NOMO-1 treated with dmso at 0.1 percent for 144 hours (cell line): ENCODE data around the gene NFIX.
A peak's percentile ranks its signal among the peaks of the same experiment; 100 is the strongest.

Experiments used
- DNase-seq: peaks from one replicate; lab custom pipeline; 2025; ENCODE audit not compliant: unreplicated experiment; lab: John Stamatoyannopoulos, UW

Gene NFIX

GRCh38 chr19:13100841-13101589 is 105.7 kb downstream of the NFIX start:
- no peak for DNase-seq

DNA sequence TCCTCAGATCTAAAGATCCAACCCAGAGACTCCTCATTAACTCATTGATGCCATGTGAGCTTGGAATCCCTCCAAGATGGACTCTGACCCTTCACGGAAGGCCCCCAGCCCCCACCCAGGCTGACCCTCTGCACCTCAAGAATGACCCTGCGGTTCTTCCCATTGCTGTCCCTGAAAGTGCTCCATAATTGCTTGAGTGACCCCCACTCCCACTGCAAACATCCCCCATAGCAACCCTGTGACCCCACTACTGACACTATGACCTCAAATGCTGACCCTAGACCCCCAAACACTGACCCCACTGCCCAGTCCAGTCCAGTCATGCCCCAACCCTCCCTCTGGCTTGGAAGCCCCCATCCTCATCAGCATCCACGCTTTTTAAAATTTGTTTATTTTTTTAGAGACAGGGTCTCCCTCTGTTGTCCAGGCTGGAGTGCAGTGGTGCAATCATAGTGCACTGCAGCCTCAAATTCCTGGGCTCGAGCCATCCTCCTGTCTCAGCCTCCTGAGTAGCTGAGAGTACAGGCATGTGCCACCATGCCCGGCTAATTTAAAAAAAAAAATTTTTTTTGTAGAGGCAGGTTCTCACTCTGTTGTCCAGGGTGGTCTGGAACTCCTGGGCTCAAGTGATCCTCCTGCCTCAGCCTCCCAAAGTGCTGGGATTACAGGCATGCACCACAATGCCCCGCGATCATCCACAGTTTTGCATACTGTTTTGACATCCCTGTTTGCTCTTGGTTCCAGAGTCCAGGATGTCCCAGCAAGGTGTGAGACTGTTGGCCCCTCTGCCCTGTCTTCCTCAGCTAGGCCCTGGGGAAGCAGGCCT is 106.5 kb downstream of the NFIX start:
- DNase-seq: no peak

DNA sequence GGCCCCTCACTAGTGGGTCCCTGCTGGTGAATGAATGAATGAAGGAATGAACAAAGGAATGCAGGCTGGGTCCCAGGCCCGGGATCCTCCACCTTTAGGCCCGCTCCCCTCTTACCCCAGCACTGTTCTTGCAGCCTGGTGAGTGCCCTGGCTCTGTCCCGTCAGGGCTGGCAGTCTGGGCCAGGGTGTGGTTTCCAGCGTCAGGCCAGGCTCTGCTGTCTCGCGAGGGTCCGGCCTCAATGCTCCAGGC is 107.1 kb downstream of the NFIX start:
- no peak for DNase-seq

DNA sequence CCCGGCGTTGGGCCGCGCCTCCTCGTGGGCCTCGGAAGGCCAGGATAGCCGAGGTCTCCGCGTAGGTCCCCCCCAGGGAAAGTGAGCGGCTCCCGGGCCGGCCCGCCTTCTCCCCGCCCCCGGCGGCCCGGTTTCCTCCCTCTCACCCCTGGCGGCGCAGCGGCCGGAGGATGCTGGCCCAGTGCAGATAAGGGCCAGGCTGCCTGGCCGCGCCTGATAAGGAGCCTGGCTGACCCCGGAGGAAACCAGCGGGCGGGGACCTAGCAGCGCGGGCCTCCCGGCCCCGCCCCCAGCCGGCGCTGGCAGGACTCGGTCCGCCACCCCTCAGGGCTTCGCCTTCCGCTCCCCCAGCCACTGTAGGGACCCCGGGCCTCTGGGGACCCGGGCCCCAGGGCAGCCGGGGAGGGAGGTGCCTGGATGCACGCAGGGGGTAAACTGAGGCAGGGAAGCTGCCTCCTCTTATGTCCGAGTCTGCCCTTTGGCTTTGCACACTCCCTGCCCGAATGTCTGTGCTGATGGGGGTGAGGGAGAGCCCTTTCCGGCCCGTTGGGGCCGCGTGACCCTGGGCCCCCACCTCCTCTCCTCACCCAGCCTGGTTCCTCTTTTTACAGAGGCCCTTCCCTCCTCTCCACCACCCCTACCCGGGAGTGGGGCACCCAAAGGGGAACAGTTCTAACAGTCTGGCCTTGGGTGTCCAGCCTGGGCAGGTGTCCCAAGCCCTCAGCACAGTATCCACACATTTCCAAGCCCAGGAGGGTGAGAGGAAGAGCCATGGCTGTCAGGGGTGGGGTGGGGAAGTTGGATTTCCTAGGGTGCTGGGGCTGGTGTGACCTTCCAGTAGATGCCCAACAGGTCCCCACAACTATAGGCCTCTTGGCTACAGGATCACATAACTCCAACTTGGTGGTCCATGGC is 107.6 kb downstream of the NFIX start, which contains the start of gene LYL1:
TSS of gene LYL1 (minus strand) at position 193 of the 915 bp plus-strand sequence. CDS start 1,687 bp downstream, outside the sequence.
- DNase-seq: peak; percentile 96

GRCh38 chr19:13103581-13104359 is 108.5 kb downstream of the NFIX start:
- DNase-seq: no peak

DNA sequence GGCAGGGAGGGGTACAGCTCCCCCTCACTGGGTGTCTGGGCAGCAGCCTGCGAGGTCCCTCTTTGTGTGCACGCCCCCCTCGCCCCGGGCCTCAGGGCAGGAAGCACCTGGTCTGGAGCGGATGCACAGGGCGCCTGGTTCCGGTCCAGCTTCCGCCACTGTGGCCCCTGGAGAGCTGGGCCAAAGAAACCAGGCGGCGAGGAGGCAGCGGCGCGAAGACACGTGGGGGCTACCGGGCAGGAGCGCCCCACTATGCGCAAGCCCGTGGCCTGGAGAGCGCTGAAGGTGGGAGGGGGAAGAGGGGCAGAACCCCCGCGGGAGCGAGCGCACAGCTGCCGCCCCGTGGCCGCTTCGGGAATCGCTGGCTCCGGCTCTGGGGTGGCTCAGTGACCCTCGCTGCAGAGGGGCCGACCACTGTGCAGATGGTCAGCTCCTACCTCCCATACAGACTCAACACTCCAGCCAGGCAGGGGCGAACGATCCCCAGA is 109.1 kb downstream of the NFIX start:
- DNase-seq: peak; percentile 83

DNA sequence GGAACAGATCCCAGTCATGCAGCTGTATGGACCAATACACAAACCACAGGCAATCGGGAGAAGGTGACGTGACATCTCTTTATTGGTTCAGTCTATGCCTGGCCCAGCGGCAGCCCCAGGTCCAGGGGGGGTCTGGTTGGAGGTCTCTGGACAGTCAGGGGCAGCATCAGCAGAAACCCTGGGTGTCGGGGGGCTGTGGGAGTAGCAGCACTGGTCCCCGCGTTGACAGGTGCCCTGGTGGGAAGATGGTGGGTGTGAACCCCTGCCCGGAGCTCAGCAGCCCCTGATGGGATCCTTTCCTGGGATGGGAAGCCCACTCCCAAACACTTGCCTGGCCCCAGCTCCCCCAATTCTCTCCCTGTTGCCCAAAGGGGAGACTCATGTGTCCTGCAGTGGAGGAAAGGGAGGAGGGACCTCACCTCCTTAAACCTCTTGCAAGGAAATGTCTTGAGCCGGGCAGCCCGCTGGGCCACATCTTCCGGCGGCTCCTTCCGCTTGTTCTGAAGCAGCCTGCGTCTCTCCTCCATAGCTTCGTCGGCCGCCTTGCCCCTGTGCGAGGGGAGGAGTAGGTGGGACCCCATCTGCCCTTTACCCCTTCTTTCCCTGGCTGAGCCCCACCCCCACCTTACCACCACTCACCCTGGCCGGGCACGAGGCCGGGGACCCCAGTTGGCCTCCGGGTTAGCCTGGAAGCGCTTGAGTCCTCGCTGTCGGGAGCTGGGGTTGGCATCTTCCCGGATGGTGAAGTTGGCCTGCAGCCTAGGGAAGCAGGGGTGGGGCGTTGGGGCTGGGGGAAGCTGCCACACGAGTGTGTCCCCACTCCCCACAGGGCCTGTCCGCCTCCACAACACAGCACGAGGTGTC is 109.8 kb downstream of the NFIX start:
- no peak for DNase-seq

- no peak for DNase-seq
Measured at GRCh38 chr19:13109361-13110098, 114.3 kb downstream of the NFIX start.

DNA sequence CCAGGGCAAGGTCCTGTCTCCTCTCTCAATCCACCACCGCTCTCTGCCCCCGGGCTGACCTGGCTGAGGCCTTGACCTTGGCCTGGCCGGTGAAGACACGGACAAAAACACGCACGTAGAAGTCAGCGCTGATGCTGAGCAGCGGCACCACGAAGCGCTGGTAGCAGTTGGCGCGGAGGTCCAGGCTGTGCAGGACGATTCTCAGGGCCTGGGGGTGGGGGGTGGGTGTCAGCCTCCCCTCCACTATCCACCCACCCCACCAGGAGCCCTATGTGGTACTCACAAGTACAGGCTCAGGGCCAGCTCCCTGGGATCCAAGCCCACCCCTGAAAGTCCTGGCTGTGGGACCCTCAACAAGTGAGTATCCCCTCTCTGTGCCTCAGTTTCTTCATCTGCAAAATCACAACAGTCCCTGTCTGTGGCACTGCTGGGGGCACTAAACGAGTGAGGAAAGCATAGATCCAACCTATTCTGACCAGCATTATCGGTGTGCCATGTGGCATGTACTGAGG is 114.9 kb downstream of the NFIX start:
- no peak for DNase-seq

- DNase-seq: no peak
Measured at GRCh38 chr19:13112555-13112954, 117.3 kb downstream of the NFIX start.

GRCh38 chr19:13115936-13116281 is 120.6 kb downstream of the NFIX start:
- no peak for DNase-seq

- DNase-seq: peak; percentile 80
Measured at GRCh38 chr19:13116282-13117175, 121.3 kb downstream of the NFIX start, which contains the start of gene TRMT1. Gene TRMT1 (minus strand): TSS chr19:13116740. CDS start chr19:13116399, 341 bp downstream.

DNA sequence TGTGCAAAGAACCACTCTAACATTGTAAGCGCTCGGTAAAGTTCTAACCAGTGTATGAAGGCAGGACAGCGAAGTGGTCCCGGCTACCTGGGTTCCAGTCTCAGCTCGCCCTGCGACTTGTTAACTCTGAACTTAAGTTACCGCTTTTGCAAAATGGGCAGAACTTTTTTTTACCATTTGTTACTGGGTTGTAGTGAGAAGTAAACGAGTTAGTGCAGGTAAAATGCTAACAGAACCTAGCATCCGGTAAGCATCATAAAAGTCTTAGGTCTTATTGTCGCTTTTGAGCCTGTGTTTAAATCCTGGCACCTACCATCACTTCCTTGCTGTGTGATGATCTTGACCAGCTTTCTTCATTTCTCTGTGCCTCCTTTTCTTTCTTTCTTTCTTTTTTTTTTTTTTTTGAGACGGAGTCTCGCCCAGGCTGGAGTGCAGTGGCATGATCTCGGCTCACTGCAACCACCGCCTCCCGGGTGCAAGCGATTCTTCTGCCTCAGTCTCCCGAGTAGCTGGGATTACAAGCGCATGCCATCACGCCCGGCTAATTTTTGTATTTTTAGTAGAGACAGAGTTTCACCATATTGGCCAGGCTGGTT is 122.0 kb downstream of the NFIX start:
- DNase-seq: no peak

DNA sequence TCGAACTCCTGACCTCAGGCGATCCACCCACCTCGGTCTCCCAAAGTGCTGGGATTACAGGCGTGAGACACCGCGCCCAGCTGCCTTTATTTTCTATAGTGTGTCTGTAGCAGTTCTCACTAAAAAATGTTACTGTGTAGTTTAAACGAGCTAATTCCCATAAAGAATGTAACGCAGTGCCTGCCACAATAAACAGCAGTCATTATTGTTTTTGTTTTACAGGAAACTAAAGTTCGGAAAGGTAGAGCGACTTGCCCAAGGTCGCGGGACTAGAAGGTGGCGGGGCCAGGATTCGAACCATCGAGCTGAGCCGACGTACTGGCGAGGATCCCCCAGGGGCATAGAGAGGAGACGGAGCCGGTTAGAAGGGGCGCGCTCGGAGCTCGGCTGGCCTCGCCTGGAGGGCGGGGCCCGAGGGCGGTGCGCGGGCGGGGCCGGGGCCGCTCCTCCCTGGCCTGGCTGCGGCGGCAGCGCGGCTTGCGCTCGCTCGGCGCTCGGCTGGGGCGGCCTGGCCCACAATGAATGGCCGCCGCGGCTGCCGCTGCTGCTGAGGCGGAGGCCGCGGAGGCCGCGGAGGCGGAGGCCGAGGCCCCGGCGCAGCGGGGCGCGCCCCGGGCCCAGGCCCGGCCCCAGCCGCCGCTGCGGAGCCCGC is 122.6 kb downstream of the NFIX start, which contains the start of gene NACC1:
TSS of gene NACC1 (plus strand) at position 493 of the 652 bp plus-strand sequence. CDS start 16,944 bp downstream, outside the sequence.
- peak; percentile 88 for DNase-seq

DNA sequence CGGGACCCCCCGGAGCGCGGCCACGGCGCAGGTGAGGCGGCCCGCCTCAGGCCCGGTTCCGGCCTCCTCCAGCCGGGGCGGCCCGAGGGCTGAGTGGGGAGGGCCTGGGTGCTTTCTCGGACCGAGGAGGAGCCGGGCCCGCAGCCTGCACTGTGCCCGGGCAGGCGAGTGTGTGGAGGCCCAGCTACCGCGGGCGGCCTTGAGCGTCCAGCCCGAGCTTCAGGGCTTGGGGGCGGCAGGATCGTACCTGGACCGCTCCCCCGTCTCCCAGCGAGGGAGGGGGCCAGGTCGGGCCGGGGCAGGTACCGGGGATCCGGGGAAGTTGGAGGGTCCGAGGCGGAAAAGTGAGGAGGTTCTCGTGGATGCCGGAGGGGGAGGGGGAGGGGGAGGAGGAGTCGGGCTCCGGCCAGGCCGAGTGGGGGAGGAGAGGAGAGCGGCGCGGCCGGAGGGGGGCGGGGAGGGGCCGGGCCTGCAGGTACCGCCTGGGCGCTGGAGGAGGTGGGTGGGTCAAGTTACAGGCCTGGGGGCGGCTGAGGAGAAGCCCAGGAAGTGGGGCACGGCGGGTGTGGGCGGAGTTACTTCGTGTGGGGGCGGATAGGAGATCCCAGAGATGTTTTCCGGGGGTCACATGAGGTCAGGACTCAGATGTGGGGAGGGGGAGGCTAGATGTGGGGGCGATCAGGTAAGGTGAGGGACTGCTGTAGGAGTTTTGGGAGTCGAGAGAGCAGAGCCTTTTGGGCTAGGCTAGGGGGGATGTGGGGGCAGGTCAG is 123.3 kb downstream of the NFIX start:
- DNase-seq: no peak

DNA sequence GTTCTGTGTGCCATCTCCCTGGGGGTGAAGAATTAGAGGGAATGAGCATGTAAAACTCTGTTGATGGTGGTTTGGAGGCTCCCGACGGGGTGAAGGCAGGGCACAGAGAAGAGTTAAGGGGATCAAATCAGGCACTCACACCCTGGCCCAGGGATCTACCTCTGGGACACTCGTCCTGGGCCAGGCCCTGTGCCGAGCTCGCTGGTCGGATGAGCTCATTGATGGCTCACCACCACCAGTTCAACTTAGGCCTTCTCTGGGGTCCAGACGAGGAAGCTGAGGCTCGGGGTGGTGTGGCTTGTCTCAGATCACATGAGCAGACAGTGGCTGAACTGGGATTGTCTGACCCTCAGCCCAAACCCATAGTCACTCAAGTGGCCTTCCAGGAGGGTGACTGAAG is 124.4 kb downstream of the NFIX start:
- DNase-seq: no peak
